Measurements from ENCODE around the gene PKP4. TPM values are rescaled to one million over a fixed set of nuclear protein-coding genes. Genes with fewer than 3 reads are reported as not detected.

PKP4 gene
- total and polyA plus RNA-seq, 2 experiments from 2014 or later, result 35.7 to 92.3 TPM

- no peak for TF ChIP-seq ZNF462 (CRISPR knock-in tag; IDR thresholded peaks at IDR 0.05)
- TF ChIP-seq EZH2phosphoT487 (IDR thresholded peaks at IDR 0.05; ENCODE audit: unreplicated experiment), result no peak
These were observed 208.2 kb downstream of the PKP4 start (continued) for GRCh38 chr2:158664987-158665386.

GRCh38 chr2:158665536-158666302 lies 209.0 kb downstream of the PKP4 start:
- no peak for ATAC-seq
- H3K36me3 Mint-ChIP-seq (ENCODE audit: low read depth), result peaks cover 46% of the 10 kb centered on the region
- no peak overlapping the region for H3K27ac Mint-ChIP-seq
- TF ChIP-seq POLR2AphosphoS5 (IDR thresholded peaks at IDR 0.05; ENCODE audit: low read depth) (no peak), CTCF (conservative IDR thresholded peaks at IDR 0.05; ENCODE audit: low read depth in 2 of 2) (no peak), EZH2phosphoT487 (IDR thresholded peaks at IDR 0.05; ENCODE audit: unreplicated experiment) (no peak), CREB1 (CRISPR knock-in tag; IDR thresholded peaks at IDR 0.05; ENCODE audit: low read depth) (no peak), NANOG (IDR thresholded peaks at IDR 0.05; ENCODE audit: borderline replicate concordance) (no peak), ZNF331 (CRISPR knock-in tag; IDR thresholded peaks at IDR 0.05; ENCODE audit: low read depth) (no peak), EZH2 (IDR thresholded peaks at IDR 0.05; ENCODE audit: low read depth, unreplicated experiment) (no peak), REST (IDR thresholded peaks at IDR 0.05; ENCODE audit: unreplicated experiment) (no peak), ZNF114 (CRISPR knock-in tag; IDR thresholded peaks at IDR 0.05) (no peak)

More at GRCh38 chr2:158665536-158666302, 209.0 kb downstream of the PKP4 start:
- Histone ChIP-seq H4K20me1 (replicated peaks; ENCODE audit: insufficient read depth) (no peaks in the 10 kb centered on the region), H3F3A (replicated peaks; ENCODE audit: low read depth) (no peaks in the 10 kb centered on the region), H3K4me1 (ENCODE audit: insufficient read depth) (no peaks in the 10 kb centered on the region), H3K4me3 (no peak overlapping the region), H3K27me3 (ENCODE audit: insufficient read depth) (no peaks in the 10 kb centered on the region), H3K27ac (ENCODE audit: low read depth) (no peak overlapping the region), H2AFZ (no peak overlapping the region), H3K79me2 (replicated peaks; ENCODE audit: insufficient read depth) (no peaks in the 10 kb centered on the region), H3K36me3 (ENCODE audit: insufficient read depth) (peaks cover 20% of the 10 kb centered on the region; the same call in 1 of the 2 replicates), H3K4me2 (no peak overlapping the region), H3K9me2 (ENCODE audit: insufficient read depth) (no peaks in the 10 kb centered on the region)
- no peak for DNase-seq (ENCODE audit: low spot score)
- Mint-ChIP-seq H3K4me1 (no peaks in the 10 kb centered on the region), H3K4me3 (no peak overlapping the region), H3K9me3 (no peaks in the 10 kb centered on the region), H3K27me3 (ENCODE audit: insufficient read depth, low read depth, poor library complexity) (peaks cover 2% of the 10 kb centered on the region)
